Liver (tissue), 9 donors: Measurements from ENCODE around the gene GRIN2A. TPM values are rescaled to one million over a fixed set of nuclear protein-coding genes. Genes with fewer than 3 reads are reported as not detected.

ENCODE experiments used
- DNase-seq: peaks from one replicate; pipeline ENCODE4 v3.0.0-alpha.2; 2017; ENCODE audit warnings: low spot score
- H3K27ac ChIP-seq, 2 donors: one replicate each; pipeline ENCODE4 v1.7.0; 2013; ENCODE audit warnings: inconsistent platforms in 2 of 2, low read length in 2 of 2, control low read depth in 1 of 2, low read depth in 1 of 2, mild to moderate bottlenecking in 1 of 2
- H3K27me3 ChIP-seq, 4 donors: one replicate each; pipeline versions ENCODE4 v1.6.1 to v1.7.0; 2013; ENCODE audit warnings: low read length in 3 of 4, inconsistent platforms in 1 of 4, mild to moderate bottlenecking in 1 of 4, moderate library complexity in 1 of 4; ENCODE audit not compliant: control insufficient read depth in 4 of 4, insufficient read depth in 4 of 4
- H3K36me3 ChIP-seq, 4 donors: one replicate each; pipeline versions ENCODE4 v1.6.1 to v1.7.0; 2013; ENCODE audit warnings: low read length in 3 of 4, mild to moderate bottlenecking in 3 of 4, low read depth in 1 of 4, moderate library complexity in 1 of 4; ENCODE audit not compliant: control insufficient read depth in 4 of 4, insufficient read depth in 3 of 4
- H3K4me1 ChIP-seq, 4 donors: one replicate each; pipeline versions ENCODE4 v1.6.1 to v1.7.0; 2013; ENCODE audit warnings: low read length in 3 of 4, mild to moderate bottlenecking in 3 of 4, moderate library complexity in 1 of 4; ENCODE audit not compliant: control insufficient read depth in 4 of 4, insufficient read depth in 4 of 4
- H3K4me3 ChIP-seq, 3 donors: one replicate each; pipeline versions ENCODE4 v1.6.1 to v1.7.0; 2013; ENCODE audit warnings: low read length in 3 of 3, control low read depth in 1 of 3, low read depth in 1 of 3, mild to moderate bottlenecking in 1 of 3
- H3K9ac ChIP-seq, 2 donors: one replicate each; pipeline ENCODE4 v1.7.0; 2013; ENCODE audit warnings: low read length in 2 of 2, mild to moderate bottlenecking in 2 of 2, moderate library complexity in 2 of 2, control low read depth in 1 of 2, low read depth in 1 of 2
- H3K9me3 ChIP-seq, 4 donors: one replicate each; pipeline versions ENCODE4 v1.6.1 to v1.7.0; 2013; ENCODE audit warnings: low read length in 3 of 4; ENCODE audit not compliant: control insufficient read depth in 4 of 4
- ATF3 ChIP-seq: IDR thresholded peaks from 2 replicates; pipeline ENCODE4 v1.6.1; 2016; ENCODE audit warnings: antibody characterized with exemption
- EGR1 ChIP-seq, 2 donors: IDR thresholded peaks; 2 replicates each; pipeline ENCODE4 v1.6.1; 2016 to 2018; ENCODE audit warnings: antibody characterized with exemption in 2 of 2, low read depth in 2 of 2
- FOXA1 ChIP-seq: IDR thresholded peaks from 2 replicates; pipeline ENCODE4 v1.6.1; 2016; ENCODE audit warnings: antibody characterized with exemption
- FOXA2 ChIP-seq: IDR thresholded peaks from 2 replicates; pipeline ENCODE4 v1.6.1; 2016; ENCODE audit warnings: antibody characterized with exemption
- GABPA ChIP-seq, 2 donors: IDR thresholded peaks in 1 of 2; conservative IDR thresholded peaks in 1 of 2; 2 replicates each; pipeline ENCODE4 v1.6.1; 2016; ENCODE audit warnings: antibody characterized with exemption in 2 of 2, mild to moderate bottlenecking in 1 of 2, moderate library complexity in 1 of 2
- HNF4G ChIP-seq: IDR thresholded peaks from 2 replicates; pipeline ENCODE4 v1.6.1; 2016; ENCODE audit warnings: antibody characterized with exemption
- MAX ChIP-seq: IDR thresholded peaks from 2 replicates; pipeline ENCODE4 v1.6.1; 2016; ENCODE audit warnings: antibody characterized with exemption
- NR2F2 ChIP-seq: IDR thresholded peaks from 2 replicates; pipeline ENCODE4 v1.6.1; 2016; ENCODE audit warnings: antibody characterized with exemption
- RAD21 ChIP-seq, 2 donors: IDR thresholded peaks; 2 replicates each; pipeline ENCODE4 v1.6.1; 2016; ENCODE audit warnings: antibody characterized with exemption in 2 of 2, mild to moderate bottlenecking in 2 of 2
- RXRA ChIP-seq, 2 donors: IDR thresholded peaks; 2 replicates each; pipeline ENCODE4 v1.6.1; 2017 to 2018; ENCODE audit warnings: antibody characterized with exemption in 2 of 2, mild to moderate bottlenecking in 1 of 2
- SP1 ChIP-seq: IDR thresholded peaks from 2 replicates; pipeline ENCODE4 v1.6.1; 2018; ENCODE audit warnings: antibody characterized with exemption, mild to moderate bottlenecking
- TAF1 ChIP-seq: conservative IDR thresholded peaks from 2 replicates; pipeline ENCODE4 v1.6.1; 2016; ENCODE audit warnings: antibody characterized with exemption, mild to moderate bottlenecking
- YY1 ChIP-seq: IDR thresholded peaks from 2 replicates; pipeline ENCODE4 v1.6.1; 2016; ENCODE audit warnings: antibody characterized with exemption, mild to moderate bottlenecking
- WGBS: extraction: QIAGEN DNeasy Blood & Tissue Kit; methylation state at CpG from one replicate; pipeline ENCODE4 v1.1.7; 2013; 5-methylcytosine and 5-hydroxymethylcytosine counted together
- polyA plus RNA-seq, 2 donors: library from polyadenylated mRNA; stranded (reverse) in 1 of 2; unstranded in 1 of 2; fragments of 200-250 nt in 1 of 2; fragments of >200 nt in 1 of 2; fragmentation: Nextera tagmentation in 1 of 2; extraction: Ambion mirVana in 1 of 2; gene quantifications; one replicate each; pipeline versions ENCODE4 v1.2.1 to v1.2.3, GENCODE V29; 2013 to 2015
- total RNA-seq, 2 donors: library from RNA; depleted of rRNA; stranded (reverse); fragments of >200 nt; gene quantifications; one replicate each; pipeline ENCODE4 v1.2.3, GENCODE V29; 2014
- TF ChIP-seq, protein P1 (sequence below): fragments of 150-350 bp; IDR thresholded peaks from 2 replicates; pipeline ENCODE4 v1.5.1; 2017; ENCODE audit warnings: improper control_type of control experiment, low read depth, low read length; ENCODE audit not compliant: missing input control
- TF ChIP-seq, protein P2 (sequence below): IDR thresholded peaks from 2 replicates; pipeline ENCODE4 v1.6.1; 2016; ENCODE audit warnings: antibody characterized with exemption, mild to moderate bottlenecking
- TF ChIP-seq, protein P3 (sequence below): IDR thresholded peaks from 2 replicates; pipeline ENCODE4 v1.6.1; 2016; ENCODE audit warnings: antibody characterized with exemption
- donor health status: healthy.
- donor health status: healthy.
- donor health status: healthy.
- donor health status: healthy.
- donor health status: healthy.

GRIN2A gene
- total and polyA plus RNA-seq, 4 donors, result under 0.01 to 0.08 (median 0.07) TPM; not detected in 1

- no peak overlapping the region for H3K27ac ChIP-seq
- H3K4me1 ChIP-seq, result no peaks in the 10 kb centered on the region
- 80% methylated on average over 4 of the region's 4 CpGs for WGBS
Measured at GRCh38 chr16:9900576-9900975, 281.7 kb downstream of the GRIN2A start.

DNA sequence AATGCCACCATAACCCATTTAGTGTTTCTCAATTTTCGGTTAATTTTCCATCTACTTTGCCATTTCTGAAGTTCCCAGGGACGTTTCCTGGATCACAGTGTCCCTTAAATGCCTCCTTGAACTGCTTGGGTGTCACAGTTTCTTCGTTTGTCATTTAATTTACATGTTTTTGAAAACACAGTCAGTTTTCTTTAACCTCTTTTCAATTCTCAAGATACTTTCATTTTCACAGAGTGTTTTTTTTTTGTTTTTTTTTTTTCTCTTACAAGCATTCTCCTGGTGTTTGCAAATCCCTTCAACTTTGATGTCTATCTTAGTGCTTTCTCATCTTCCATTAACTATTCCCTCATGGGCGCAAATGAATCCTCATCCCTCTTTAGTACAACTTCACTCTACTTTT, 283.7 kb downstream of the GRIN2A start:
- WGBS, result 52% methylated on average over 4 of the region's 4 CpGs
- H3K36me3 ChIP-seq, result no peaks in the 10 kb centered on the region
- no peaks in the 10 kb centered on the region for H3K9me3 ChIP-seq
- H3K27me3 ChIP-seq, result no peaks in the 10 kb centered on the region
- no peak for DNase-seq
- H3K9ac ChIP-seq, result no peak overlapping the region
- H3K27ac ChIP-seq, result no peak overlapping the region
- H3K4me3 ChIP-seq, result no peak overlapping the region
- H3K4me1 ChIP-seq, result no peaks in the 10 kb centered on the region
- TF ChIP-seq NR2F2 (no peak), HNF4G (no peak), SP1 (no peak), GABPA (IDR thresholded peaks at IDR 0.05 in 1 of 2, conservative IDR thresholded peaks at IDR 0.05 in 1 of 2) (no peak), RAD21 (IDR thresholded peaks at IDR 0.05) (no peak), FOXA2 (no peak), ATF3 (no peak), MAX (no peak), EGR1 (IDR thresholded peaks at IDR 0.05; ENCODE audit: low read depth in 2 of 2) (no peak), YY1 (no peak), RXRA (IDR thresholded peaks at IDR 0.05) (no peak), FOXA1 (no peak)
- TF ChIP-seq, protein P1, sequence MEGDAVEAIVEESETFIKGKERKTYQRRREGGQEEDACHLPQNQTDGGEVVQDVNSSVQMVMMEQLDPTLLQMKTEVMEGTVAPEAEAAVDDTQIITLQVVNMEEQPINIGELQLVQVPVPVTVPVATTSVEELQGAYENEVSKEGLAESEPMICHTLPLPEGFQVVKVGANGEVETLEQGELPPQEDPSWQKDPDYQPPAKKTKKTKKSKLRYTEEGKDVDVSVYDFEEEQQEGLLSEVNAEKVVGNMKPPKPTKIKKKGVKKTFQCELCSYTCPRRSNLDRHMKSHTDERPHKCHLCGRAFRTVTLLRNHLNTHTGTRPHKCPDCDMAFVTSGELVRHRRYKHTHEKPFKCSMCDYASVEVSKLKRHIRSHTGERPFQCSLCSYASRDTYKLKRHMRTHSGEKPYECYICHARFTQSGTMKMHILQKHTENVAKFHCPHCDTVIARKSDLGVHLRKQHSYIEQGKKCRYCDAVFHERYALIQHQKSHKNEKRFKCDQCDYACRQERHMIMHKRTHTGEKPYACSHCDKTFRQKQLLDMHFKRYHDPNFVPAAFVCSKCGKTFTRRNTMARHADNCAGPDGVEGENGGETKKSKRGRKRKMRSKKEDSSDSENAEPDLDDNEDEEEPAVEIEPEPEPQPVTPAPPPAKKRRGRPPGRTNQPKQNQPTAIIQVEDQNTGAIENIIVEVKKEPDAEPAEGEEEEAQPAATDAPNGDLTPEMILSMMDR, result no peak
- TF ChIP-seq, protein P2, sequence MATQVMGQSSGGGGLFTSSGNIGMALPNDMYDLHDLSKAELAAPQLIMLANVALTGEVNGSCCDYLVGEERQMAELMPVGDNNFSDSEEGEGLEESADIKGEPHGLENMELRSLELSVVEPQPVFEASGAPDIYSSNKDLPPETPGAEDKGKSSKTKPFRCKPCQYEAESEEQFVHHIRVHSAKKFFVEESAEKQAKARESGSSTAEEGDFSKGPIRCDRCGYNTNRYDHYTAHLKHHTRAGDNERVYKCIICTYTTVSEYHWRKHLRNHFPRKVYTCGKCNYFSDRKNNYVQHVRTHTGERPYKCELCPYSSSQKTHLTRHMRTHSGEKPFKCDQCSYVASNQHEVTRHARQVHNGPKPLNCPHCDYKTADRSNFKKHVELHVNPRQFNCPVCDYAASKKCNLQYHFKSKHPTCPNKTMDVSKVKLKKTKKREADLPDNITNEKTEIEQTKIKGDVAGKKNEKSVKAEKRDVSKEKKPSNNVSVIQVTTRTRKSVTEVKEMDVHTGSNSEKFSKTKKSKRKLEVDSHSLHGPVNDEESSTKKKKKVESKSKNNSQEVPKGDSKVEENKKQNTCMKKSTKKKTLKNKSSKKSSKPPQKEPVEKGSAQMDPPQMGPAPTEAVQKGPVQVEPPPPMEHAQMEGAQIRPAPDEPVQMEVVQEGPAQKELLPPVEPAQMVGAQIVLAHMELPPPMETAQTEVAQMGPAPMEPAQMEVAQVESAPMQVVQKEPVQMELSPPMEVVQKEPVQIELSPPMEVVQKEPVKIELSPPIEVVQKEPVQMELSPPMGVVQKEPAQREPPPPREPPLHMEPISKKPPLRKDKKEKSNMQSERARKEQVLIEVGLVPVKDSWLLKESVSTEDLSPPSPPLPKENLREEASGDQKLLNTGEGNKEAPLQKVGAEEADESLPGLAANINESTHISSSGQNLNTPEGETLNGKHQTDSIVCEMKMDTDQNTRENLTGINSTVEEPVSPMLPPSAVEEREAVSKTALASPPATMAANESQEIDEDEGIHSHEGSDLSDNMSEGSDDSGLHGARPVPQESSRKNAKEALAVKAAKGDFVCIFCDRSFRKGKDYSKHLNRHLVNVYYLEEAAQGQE, result no peak

More at GRCh38 chr16:9900576-9900975, 281.7 kb downstream of the GRIN2A start:
- no peaks in the 10 kb centered on the region for H3K27me3 ChIP-seq
- DNase-seq, result no peak
- TF ChIP-seq HNF4G, result no peak
- no peak for TF ChIP-seq TAF1
- no peak for TF ChIP-seq RAD21 (IDR thresholded peaks at IDR 0.05)
- TF ChIP-seq GABPA (IDR thresholded peaks at IDR 0.05 in 1 of 2, conservative IDR thresholded peaks at IDR 0.05 in 1 of 2), result no peak
- no peak for TF ChIP-seq ATF3
- no peak for TF ChIP-seq MAX
- TF ChIP-seq, protein P1, result no peak
- no peak for TF ChIP-seq NR2F2
- TF ChIP-seq, protein P3, sequence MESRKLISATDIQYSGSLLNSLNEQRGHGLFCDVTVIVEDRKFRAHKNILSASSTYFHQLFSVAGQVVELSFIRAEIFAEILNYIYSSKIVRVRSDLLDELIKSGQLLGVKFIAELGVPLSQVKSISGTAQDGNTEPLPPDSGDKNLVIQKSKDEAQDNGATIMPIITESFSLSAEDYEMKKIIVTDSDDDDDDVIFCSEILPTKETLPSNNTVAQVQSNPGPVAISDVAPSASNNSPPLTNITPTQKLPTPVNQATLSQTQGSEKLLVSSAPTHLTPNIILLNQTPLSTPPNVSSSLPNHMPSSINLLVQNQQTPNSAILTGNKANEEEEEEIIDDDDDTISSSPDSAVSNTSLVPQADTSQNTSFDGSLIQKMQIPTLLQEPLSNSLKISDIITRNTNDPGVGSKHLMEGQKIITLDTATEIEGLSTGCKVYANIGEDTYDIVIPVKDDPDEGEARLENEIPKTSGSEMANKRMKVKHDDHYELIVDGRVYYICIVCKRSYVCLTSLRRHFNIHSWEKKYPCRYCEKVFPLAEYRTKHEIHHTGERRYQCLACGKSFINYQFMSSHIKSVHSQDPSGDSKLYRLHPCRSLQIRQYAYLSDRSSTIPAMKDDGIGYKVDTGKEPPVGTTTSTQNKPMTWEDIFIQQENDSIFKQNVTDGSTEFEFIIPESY, result no peak
- no peak for TF ChIP-seq FOXA1
- TF ChIP-seq RXRA (IDR thresholded peaks at IDR 0.05), result no peak
- no peak overlapping the region for H3K4me3 ChIP-seq
- no peak overlapping the region for H3K9ac ChIP-seq
- no peaks in the 10 kb centered on the region for H3K36me3 ChIP-seq
- no peaks in the 10 kb centered on the region for H3K9me3 ChIP-seq
